UCSD-AML1 (cell line): ENCODE measurements around the gene IP6K1.
"Not testable (repeated sequence)": the region's sequence is repeated elsewhere in the genome, so short reads cannot be mapped to it uniquely, and the experiment has no call there.

Source experiments
- DNase-seq: peaks from one replicate; lab custom pipeline; 2025; ENCODE audit not compliant: unreplicated experiment; lab: John Stamatoyannopoulos, UW

Gene IP6K1

DNA sequence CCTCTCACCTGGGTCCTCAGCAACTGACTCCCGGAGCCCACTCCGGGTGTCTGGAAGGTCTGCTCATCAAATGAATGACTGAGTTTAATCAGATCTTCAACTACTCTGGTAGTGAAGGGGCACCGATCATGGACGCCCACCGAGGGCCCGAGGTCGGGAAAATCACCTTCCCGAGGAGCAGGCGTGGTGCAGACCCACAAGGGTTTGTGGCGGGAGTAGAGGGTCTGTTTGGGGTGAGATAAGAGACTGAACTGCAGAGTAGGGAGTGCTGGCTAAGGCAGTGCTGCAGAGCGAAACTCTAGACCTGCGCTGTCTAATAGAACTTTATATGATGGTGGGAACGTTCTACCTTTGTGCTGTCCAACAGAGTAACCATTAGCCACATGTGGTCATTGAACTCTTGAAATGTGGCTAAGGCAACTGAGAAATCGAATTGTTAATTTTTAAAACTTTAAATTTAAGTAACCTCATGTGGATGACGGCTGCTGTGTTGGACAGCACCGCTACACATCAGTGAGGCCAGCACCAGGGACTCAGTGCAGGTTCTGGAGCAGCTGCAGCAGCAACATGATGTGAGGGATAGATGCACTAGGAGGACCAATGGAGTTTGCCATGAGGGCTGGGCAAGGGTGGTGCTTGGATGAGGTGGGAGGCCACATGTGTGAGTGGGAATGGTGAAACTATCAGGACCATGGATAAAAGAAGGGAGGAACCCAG lies 96.3 kb downstream of the IP6K1 start:
- DNase-seq, result not testable (repeated sequence)

DNA sequence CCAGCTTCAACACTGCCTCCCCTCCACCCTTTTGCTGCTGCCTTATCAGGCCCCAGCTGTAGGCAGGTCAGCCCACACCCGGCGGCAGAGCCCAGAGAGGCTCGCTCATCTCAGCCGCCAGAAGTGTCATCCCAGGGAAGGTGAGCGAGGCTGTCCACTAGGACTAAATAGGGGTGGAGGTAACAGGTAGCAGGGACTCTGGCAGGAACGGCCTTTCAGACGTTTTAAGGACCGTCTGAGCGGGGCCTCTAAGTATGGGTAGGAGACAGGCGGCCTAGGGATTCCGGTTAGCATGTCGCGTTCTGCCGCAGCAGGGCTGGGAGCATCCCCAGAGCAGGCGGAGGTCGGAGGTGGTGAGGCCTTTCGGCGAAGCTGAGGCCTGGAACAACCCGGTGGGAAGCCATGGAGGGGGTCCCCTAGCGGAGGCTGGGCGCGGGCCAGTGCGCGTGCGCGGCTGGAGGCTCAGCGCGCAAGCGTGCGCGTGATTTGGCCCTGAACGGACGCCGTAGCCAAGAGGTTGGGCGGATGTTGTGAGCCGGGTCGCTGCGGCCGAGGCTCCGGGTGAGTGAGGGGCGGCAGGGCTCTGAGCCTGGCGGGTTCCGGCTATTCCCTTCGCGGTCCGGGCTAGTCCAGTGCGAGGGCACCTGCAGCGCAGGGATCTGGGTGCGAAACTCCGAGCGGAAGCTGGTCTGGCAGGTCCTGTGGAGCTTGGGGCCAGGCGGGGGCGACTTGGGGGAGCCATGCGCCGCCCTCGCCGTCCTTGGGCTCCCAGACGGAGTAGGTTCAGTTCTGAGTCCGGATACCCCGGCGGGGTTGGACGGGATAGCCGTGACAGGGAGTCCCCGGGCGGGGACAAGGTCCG lies 97.1 kb downstream of the IP6K1 start, which contains the start of the genes MST1 and RNF123:
TSS of gene MST1 (minus strand) at position 429 of the 862 bp plus-strand sequence. CDS start 783 bp downstream, outside the sequence.
TSS of gene RNF123 (plus strand) at position 512 of the 862 bp plus-strand sequence. CDS start 1,609 bp downstream, outside the sequence.
- no peak for DNase-seq

DNA sequence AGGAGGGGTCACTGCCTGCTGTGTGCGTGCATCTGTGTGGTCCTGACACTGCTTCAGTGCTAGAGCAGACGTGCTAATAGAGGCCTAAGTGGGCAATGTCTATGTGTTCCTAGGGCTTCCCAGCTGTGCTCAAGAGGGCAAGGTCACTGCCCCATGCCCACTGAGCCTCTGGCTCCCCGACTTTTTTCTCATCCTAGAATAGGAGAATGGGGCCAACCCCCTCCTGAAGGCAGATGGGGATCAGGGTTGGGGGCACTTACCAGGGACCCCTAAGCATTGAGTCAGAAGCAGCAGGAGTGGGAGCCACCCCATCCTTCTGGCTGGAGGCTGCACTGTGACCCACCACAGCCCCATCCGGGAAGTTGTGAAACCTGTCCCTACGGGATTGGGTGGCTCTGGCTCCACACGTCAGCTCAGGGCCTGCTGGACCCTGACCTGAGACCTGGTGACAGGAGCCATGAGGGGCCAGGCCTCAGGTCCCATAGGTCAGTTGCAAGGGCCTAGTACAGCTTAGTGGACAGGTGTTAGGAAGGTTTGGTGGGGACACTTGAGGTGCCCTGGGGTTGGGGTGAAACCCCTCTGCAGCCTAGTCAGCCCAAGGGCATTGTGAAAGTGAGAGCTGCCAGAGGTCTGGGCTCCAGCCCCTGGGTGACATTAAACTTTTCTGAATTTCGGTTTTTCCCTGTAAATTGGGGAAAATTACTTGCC lies 97.8 kb downstream of the IP6K1 start:
- DNase-seq, result not testable (repeated sequence)

DNA sequence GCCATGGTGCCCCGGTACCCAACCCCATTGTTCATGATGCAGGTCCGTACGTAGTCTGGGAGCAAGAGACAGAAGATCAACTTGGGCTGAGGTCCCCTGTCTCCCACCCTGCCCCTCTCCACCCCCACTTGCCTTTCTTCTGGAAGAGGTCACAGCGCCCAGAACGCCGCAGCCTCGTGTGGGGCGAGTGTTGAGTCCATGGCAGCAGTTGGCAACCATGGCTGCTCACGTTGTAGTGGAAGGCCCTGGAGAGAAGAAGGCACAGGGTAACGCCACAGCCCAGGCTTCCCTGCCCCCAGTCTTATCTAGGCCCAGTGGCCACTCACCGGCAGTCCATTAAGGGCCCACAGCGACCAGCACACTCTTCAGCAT lies 98.9 kb downstream of the IP6K1 start:
- not testable (repeated sequence) for DNase-seq

DNA sequence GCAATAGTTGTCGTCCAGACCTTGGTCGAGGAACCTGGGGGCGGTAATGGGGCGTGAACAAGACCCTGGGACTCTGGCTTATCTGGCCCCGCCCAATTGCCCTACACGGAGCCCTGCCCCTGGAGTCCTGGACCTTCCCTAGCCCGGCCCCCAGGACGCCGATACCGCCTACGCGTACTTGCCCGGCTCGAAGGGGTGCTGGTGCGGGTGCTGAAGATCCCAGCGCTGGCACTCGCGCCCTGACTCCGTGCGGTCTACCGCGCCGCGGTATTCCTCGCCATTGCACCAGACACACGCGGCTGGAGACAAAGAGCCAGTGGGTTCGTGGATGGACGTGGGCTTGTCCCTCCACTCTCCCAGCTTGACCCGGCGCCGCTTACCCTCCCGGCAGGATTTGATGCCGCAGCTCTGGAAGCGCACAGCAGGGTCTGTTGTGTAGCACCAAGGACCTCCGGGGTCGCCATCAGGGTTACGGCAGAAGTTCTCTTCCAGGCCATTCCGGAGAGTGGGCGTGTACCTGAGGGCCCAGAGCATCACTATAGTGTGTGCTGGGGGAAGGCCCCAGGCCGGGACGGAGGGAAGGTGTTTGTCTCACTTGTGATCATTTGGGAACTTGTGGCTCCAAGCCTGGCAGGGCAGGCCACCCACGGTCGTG lies 99.4 kb downstream of the IP6K1 start:
- not testable (repeated sequence) for DNase-seq

DNA sequence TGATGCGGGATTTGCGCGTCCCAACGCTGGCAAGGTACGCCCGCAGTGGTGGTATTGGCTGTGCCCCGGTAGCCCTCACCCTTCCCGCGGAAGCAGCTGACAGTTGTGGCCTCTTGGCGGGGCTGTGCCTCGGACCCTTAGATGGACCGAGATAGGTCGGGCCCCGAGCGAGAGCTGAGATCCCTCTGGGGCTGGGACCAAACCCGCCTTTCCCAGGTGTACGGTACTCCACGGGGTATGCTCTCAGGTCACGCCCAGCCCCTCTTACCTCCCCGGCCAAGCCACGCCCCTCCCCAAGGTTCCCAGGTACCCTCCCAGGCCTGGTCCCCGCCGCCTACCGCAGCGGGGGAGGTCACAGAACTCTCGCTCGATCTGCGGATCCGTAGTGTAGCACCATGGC lies 100.0 kb downstream of the IP6K1 start:
- DNase-seq, result not testable (repeated sequence)

DNA sequence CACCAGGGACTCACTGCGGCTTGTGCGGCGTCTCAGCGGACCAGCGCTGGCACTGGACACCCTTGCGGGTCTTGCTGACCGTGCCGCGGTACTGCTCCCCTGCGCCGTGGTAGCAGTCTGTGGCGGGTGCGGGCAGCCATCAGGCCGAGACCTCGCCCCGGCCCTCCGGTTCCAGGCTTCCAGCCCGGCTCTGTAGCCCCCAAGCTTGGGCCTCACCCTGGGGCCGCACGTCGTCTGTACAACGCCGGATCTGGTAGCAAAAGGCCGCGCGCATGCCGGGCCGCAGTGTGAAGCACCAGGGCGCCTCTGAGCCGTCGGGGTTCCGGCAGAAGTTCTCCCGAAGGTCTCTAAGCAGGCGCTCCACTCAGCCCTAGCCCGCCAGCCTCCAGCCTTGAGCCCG lies 100.5 kb downstream of the IP6K1 start:
- not testable (repeated sequence) for DNase-seq

DNA sequence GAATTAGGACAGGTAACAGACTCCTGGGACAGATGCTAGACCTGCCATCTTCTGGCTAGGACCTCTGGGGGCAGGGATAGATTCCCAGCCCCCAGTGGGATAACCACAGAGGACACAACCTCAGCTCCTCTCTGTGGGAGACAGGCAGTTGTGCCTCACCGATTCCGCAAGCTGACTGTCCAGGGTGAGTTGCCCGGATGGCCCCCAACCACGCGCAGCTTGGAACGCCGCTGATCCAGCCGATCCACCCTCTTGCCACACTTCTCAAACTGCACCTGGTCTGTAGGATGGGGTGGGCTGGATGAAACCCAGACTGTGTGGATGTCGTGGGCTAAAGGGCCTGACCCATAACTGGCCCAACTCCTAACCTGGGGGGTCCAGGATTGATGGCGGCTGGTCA lies 101.2 kb downstream of the IP6K1 start:
- not testable (repeated sequence) for DNase-seq

DNA sequence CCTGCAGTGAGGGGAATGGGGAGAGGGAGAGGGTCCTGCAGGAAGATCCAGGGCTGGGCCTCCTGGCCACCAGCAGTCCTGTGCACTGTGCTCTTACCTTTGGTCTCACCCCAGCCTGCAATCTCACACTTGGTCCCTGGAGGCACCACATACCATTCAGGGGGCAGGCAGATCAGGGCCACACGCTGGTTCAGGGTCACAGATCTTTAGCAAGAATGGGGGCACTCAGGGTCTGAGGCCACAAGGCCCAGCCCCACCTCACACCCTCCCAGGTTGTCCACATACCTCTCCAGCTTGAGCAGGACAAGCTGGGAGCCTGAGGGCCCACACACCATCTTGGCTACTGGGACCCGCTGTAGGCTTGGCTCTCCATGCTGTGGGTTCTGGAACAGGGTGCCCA lies 101.9 kb downstream of the IP6K1 start:
- not testable (repeated sequence) for DNase-seq

DNA sequence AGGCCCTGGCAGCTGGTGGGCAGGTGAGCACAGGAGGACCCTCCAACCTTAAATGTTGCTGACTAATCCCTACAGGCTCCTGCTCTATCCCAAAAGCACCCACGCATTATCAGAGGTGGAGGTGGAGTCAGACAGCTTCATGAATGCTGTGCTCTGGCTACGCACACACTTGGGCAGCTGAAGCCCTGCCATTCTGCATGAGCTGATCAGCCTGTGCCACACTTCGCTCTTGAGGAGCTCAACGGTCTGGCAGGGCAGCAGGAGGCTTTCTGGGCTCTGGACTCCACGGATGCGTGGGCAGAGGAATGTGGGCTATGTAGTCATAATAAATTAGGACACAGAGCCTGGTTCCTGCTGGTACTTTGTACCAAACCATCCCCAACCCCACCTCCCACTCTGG lies 103.2 kb downstream of the IP6K1 start:
- no peak for DNase-seq

DNA sequence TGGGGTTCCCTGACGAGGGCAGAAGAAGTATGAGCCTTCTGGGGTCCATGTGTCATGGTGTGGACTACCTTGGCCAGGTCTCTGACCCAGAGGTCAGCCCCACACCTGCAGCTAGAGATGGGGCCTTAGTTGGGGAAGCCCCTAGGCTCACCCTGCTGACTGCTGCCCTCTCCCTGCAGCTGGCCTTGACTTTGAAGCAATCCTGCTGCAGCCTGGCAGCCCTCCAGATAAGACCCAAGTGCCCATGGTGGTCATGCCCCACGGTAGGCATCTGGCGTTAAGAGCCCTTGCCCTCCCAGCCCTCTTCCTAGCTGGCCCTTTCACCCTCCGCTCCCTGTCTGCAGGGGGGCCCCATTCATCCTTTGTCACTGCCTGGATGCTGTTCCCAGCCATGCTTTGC lies 104.8 kb downstream of the IP6K1 start:
- no peak for DNase-seq

DNA sequence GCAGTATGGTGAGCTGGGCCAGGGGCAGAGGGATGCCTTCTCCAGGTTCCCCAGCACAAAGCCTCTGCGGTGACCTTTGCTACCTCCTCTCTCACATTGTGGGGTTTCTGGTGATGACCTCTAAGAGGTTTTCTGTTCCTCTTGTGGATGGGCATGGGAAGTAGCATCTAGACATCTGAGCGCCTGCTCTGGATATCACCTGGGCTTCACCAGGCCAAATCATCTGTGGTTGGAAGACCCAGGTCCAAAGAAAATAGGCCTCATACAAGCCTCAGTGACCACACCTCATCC lies 105.2 kb downstream of the IP6K1 start:
- DNase-seq, result no peak

DNA sequence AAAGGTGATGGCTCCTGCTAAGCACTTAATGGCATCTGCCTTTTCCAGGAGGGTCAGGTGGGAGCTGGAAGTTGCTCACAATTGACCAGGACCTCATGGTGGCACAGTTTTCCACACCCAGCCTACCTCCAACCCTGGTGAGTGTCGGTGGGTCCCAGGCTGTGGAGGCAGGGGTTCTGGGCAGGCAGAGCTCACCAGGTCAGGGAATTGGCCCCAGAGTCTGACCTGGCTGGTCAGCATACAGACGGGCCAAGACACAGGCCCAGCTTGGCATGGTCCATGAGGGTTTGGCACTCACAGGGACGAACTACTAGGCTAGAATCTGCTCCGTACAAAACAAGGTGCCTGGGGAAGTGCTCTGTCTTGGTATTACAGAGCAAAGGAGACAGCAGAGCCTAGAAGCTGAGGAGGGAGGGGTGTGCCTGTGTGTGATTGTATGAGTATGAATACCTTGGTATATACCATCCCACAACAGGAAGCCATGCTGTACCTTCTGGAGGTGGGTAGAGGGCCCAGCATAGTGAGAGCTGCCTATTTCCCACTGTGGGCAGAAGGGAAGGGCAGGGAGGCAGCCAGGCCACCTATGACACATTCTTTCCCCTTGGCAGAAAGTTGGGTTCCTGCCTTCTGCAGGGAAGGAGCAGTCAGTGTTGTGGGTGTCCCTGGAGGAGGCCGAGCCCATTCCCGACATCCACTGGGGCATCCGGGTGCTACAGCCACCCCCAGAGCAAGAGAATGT lies 105.7 kb downstream of the IP6K1 start:
- no peak for DNase-seq

DNA sequence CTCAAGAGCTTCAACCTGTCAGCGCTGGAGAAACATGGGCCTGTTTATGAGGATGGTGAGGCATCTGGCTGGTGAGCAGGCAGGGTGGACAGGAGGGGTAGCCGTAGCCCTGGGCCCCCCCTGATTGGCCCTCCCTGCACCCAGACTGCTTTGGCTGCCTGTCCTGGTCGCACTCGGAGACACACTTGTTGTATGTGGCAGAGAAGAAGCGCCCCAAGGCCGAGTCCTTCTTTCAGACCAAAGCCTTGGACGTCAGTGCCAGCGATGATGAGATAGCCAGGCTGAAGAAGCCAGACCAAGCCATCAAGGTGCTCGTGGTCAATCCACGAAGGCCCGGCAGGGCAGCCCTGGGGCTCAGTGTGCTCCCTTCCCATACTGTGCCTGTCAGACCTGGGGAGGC lies 110.4 kb downstream of the IP6K1 start:
- DNase-seq, result no peak

DNA sequence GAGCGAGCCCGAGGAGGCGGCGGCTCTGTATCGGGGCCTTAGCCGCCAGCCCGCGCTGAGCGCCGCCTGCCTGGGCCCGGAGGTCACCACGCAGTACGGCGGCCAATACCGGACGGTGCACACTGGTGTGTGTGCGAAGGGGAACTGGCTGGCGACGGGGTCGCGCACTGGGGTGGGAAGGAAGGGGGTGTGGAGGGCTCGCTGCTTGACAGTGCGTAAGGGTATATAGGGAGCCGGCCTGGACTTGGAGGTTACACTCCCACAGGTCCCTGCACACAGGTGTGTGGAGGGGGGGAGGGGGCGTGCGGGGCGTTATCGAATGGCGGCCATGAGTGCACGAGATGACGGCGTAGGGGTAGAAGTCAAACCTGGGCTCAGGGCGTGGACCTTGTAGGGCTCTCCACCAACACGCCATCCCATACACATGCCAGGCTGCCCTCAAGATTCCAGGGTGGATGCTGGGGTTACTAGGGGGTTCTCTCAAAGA lies 111.8 kb downstream of the IP6K1 start:
- DNase-seq, result no peak
